Gastroesophageal sphincter (tissue), 3 donors: ENCODE results near the gene THAP2.

ENCODE experiments used
- CTCF ChIP-seq, 4 experiments: fragments of 200-600 bp in 2 of 4; fragments of 450-650 bp in 2 of 4; sonication (generic) in 1 of 4; IDR thresholded peaks; one replicate each; pipeline ENCODE4 v1.5.1; 2017 to 2019; ENCODE audit warnings: antibody characterized with exemption in 4 of 4, mild to moderate bottlenecking in 2 of 4, moderate library complexity in 2 of 4
- POLR2A ChIP-seq, 2 donors: fragments of 450-650 bp; IDR thresholded peaks; one replicate each; pipeline ENCODE4 v1.6.1; 2017; ENCODE audit warnings: antibody characterized with exemption in 2 of 2, mild to moderate bottlenecking in 2 of 2, moderate library complexity in 1 of 2
- POLR2AphosphoS5 ChIP-seq: sonication (generic); formaldehyde crosslinking; IDR thresholded peaks from one replicate; pipeline ENCODE4 v1.6.1; 2017; ENCODE audit warnings: antibody characterized with exemption

GRCh38 chr12:71693126-71693525, 29.0 kb downstream of the THAP2 start:
- TF ChIP-seq POLR2A (IDR thresholded peaks at IDR 0.05): no peak
- TF ChIP-seq CTCF (IDR thresholded peaks at IDR 0.05): no peak
- TF ChIP-seq POLR2AphosphoS5: no peak
